ENCODE data around the gene TXLNG. TPM values are rescaled to one million over a fixed set of nuclear protein-coding genes. Genes with fewer than 3 reads are reported as not detected.

TXLNG gene
- total RNA-seq, 1 experiment from 2014 or later: 31.1 TPM

GRCh38 chrX:16748425-16748824, 37.8 kb upstream of the TXLNG start:
- H3K27ac Mint-ChIP-seq: no peak overlapping the region
- ChIA-PET POLR2A (no interaction called here), CTCF (no interaction called here)

More at GRCh38 chrX:16748425-16748824, 37.8 kb upstream of the TXLNG start:
- Mint-ChIP-seq H3K4me1 (no peaks in the 10 kb centered on the region), H3K27me3 (ENCODE audit: low read depth) (no peaks in the 10 kb centered on the region), H3K4me3 (no peak overlapping the region), H3K36me3 (peaks cover 44% of the 10 kb centered on the region), H3K9me3 (no peaks in the 10 kb centered on the region)
- TF ChIP-seq ATF2 (CRISPR knock-in tag; IDR thresholded peaks at IDR 0.05; ENCODE audit: borderline replicate concordance, low read depth): no peak
- no peak for TF ChIP-seq E2F5 (CRISPR knock-in tag; IDR thresholded peaks at IDR 0.05)
- no peak for TF ChIP-seq ZMAT4 (CRISPR knock-in tag; IDR thresholded peaks at IDR 0.05)
- TF ChIP-seq ZNF281 (CRISPR knock-in tag; IDR thresholded peaks at IDR 0.05): no peak
- no peak for TF ChIP-seq AFF4 (CRISPR knock-in tag; IDR thresholded peaks at IDR 0.05; ENCODE audit: borderline replicate concordance)
- TF ChIP-seq FOXJ3 (CRISPR knock-in tag; IDR thresholded peaks at IDR 0.05; ENCODE audit: borderline replicate concordance): no peak
- TF ChIP-seq ZNF138 (CRISPR knock-in tag; conservative IDR thresholded peaks at IDR 0.05): no peak
- no peak for TF ChIP-seq ZNF396 (CRISPR knock-in tag; IDR thresholded peaks at IDR 0.05; ENCODE audit: borderline replicate concordance)
- no peak for TF ChIP-seq IRF2 (CRISPR knock-in tag; IDR thresholded peaks at IDR 0.05; ENCODE audit: borderline replicate concordance, low read depth)
- TF ChIP-seq ATF6 (CRISPR knock-in tag; IDR thresholded peaks at IDR 0.05): no peak
- no peak for TF ChIP-seq NR3C1 (CRISPR knock-in tag; conservative IDR thresholded peaks at IDR 0.05; ENCODE audit: low read depth)
- no peak for TF ChIP-seq NR1H2 (CRISPR knock-in tag; IDR thresholded peaks at IDR 0.05)
- DNase-seq (ENCODE audit: low spot score) (no peak), ATAC-seq (no peak)

Data from WTC11 (cell line).